MM.1S (cell line): ENCODE results near the gene DYNLT3.

Experiments
- DNase-seq: peaks from one replicate; pipeline ENCODE4 v3.0.0-alpha.2; 2015
- H2AFZ ChIP-seq: fragments of 300-600 bp; sonication (generic); 2 replicates; pipeline ENCODE4 v1.6.0; 2016; ENCODE audit warnings: antibody characterized with exemption, low read length
- H3F3A ChIP-seq: fragments of 300-600 bp; sonication (generic); 2 replicates; pipeline ENCODE4 v1.6.1; 2016; ENCODE audit warnings: mild to moderate bottlenecking, antibody characterized with exemption, low read length, moderate library complexity, mixed read lengths; ENCODE audit not compliant: insufficient read depth
- H3K27ac ChIP-seq: fragments of 300-600 bp; sonication (generic); 2 replicates; pipeline ENCODE4 v1.5.1; 2016; ENCODE audit warnings: mild to moderate bottlenecking, low read length
- H3K27me3 ChIP-seq: fragments of 300-600 bp; sonication (generic); replicated peaks from 2 replicates; pipeline ENCODE4 v1.6.0; 2016; ENCODE audit warnings: low read length; ENCODE audit not compliant: insufficient read depth
- H3K36me3 ChIP-seq: fragments of 300-600 bp; sonication (generic); replicated peaks from 2 replicates; pipeline ENCODE4 v1.6.1; 2016; ENCODE audit warnings: mild to moderate bottlenecking, low read length, mixed read lengths; ENCODE audit not compliant: insufficient read depth
- H3K4me1 ChIP-seq: fragments of 300-600 bp; sonication (generic); 2 replicates; pipeline ENCODE4 v1.6.1; 2016; ENCODE audit warnings: low read length, mixed read lengths
- H3K4me2 ChIP-seq: fragments of 300-600 bp; sonication (generic); 2 replicates; pipeline ENCODE4 v1.6.0; 2016; ENCODE audit warnings: low read depth, low read length
- H3K4me3 ChIP-seq: fragments of 300-600 bp; sonication (generic); 2 replicates; pipeline ENCODE4 v1.5.1; 2016; ENCODE audit warnings: low read length, mixed read lengths
- H3K79me2 ChIP-seq: fragments of 300-600 bp; sonication (generic); 2 replicates; pipeline ENCODE4 v1.6.1; 2016; ENCODE audit warnings: mixed run types, low read length, mixed read lengths
- H3K9ac ChIP-seq: fragments of 300-600 bp; sonication (generic); 2 replicates; pipeline ENCODE4 v1.6.1; 2016; ENCODE audit warnings: low read length, mixed read lengths
- H3K9me2 ChIP-seq: fragments of 300-600 bp; sonication (generic); replicated peaks from 2 replicates; pipeline ENCODE4 v1.6.1; 2016; ENCODE audit warnings: mild to moderate bottlenecking, low read length, mixed read lengths; ENCODE audit not compliant: insufficient read depth
- H3K9me3 ChIP-seq: fragments of 300-600 bp; sonication (generic); replicated peaks from 2 replicates; pipeline ENCODE4 v1.6.1; 2016; ENCODE audit warnings: mild to moderate bottlenecking, low read length, mixed read lengths; ENCODE audit not compliant: insufficient read depth
- H4K20me1 ChIP-seq: fragments of 300-600 bp; sonication (generic); 2 replicates; pipeline ENCODE4 v1.6.1; 2016; ENCODE audit warnings: mild to moderate bottlenecking, low read length, moderate library complexity, mixed read lengths; ENCODE audit not compliant: insufficient read depth
- CTCF ChIP-seq: fragments of 300-600 bp; sonication (generic); IDR thresholded peaks from 2 replicates; pipeline ENCODE4 v1.5.1; 2016; ENCODE audit warnings: antibody characterized with exemption, low read length, mixed read lengths
- EZH2 ChIP-seq: fragments of 300-600 bp; sonication (generic); optimal IDR thresholded peaks from 2 replicates; pipeline ENCODE3; 2017; ENCODE audit warnings: low read depth, mild to moderate bottlenecking, antibody characterized with exemption, low read length, mixed read lengths
- EZH2phosphoT487 ChIP-seq: fragments of 300-600 bp; sonication (generic); IDR thresholded peaks from 2 replicates; pipeline ENCODE4 v1.6.1; 2018; ENCODE audit warnings: antibody characterized with exemption, low read length

DYNLT3 gene

GRCh38 chrX:37802028-37802427, 45.3 kb downstream of the DYNLT3 start:
- Histone ChIP-seq H3K4me3 (no peak overlapping the region), H3K4me2 (peak overlapping the region; percentile 37; the same call in 1 of the 2 replicates), H3K36me3 (no peaks in the 10 kb centered on the region), H2AFZ (no peak overlapping the region), H3K4me1 (peaks cover 21% of the 10 kb centered on the region), H3K9ac (no peak overlapping the region), H3K79me2 (no peaks in the 10 kb centered on the region), H3K9me3 (no peaks in the 10 kb centered on the region), H3K27ac (no peak overlapping the region), H3K9me2 (no peaks in the 10 kb centered on the region), H4K20me1 (no peaks in the 10 kb centered on the region), H3F3A (peaks cover 4% of the 10 kb centered on the region; the same call in 1 of the 2 replicates), H3K27me3 (no peaks in the 10 kb centered on the region)
- no peak for DNase-seq
- no peak for TF ChIP-seq EZH2
- no peak for TF ChIP-seq CTCF
- no peak for TF ChIP-seq EZH2phosphoT487

- Histone ChIP-seq H3K9me3 (no peaks in the 10 kb centered on the region), H3F3A (peaks cover 14% of the 10 kb centered on the region; the same call in 1 of the 2 replicates), H3K36me3 (no peaks in the 10 kb centered on the region), H3K79me2 (no peaks in the 10 kb centered on the region), H4K20me1 (no peaks in the 10 kb centered on the region), H3K27ac (no peak overlapping the region), H3K9ac (no peak overlapping the region), H2AFZ (no peak overlapping the region), H3K9me2 (no peaks in the 10 kb centered on the region), H3K4me1 (peaks cover 27% of the 10 kb centered on the region), H3K4me3 (no peak overlapping the region), H3K27me3 (no peaks in the 10 kb centered on the region), H3K4me2 (no peak overlapping the region)
- TF ChIP-seq CTCF (no peak), EZH2 (no peak), EZH2phosphoT487 (no peak)
- no peak for DNase-seq
These were observed 46.7 kb downstream of the DYNLT3 start for GRCh38 chrX:37800717-37801116.

GRCh38 chrX:37799936-37800335, 47.4 kb downstream of the DYNLT3 start:
- Histone ChIP-seq H3K4me2 (no peak overlapping the region), H3K9ac (no peak overlapping the region), H3K4me1 (peaks cover 35% of the 10 kb centered on the region), H3K9me2 (no peaks in the 10 kb centered on the region), H3K27me3 (no peaks in the 10 kb centered on the region), H3K9me3 (no peaks in the 10 kb centered on the region), H4K20me1 (no peaks in the 10 kb centered on the region), H3F3A (peaks cover 14% of the 10 kb centered on the region; the same call in 1 of the 2 replicates), H2AFZ (no peak overlapping the region), H3K4me3 (no peak overlapping the region), H3K79me2 (no peaks in the 10 kb centered on the region), H3K36me3 (no peaks in the 10 kb centered on the region), H3K27ac (no peak overlapping the region)
- TF ChIP-seq EZH2: no peak
- no peak for TF ChIP-seq CTCF
- no peak for TF ChIP-seq EZH2phosphoT487
- DNase-seq: no peak
